ENCODE results near the gene PDE4B.

Gene PDE4B

DNA sequence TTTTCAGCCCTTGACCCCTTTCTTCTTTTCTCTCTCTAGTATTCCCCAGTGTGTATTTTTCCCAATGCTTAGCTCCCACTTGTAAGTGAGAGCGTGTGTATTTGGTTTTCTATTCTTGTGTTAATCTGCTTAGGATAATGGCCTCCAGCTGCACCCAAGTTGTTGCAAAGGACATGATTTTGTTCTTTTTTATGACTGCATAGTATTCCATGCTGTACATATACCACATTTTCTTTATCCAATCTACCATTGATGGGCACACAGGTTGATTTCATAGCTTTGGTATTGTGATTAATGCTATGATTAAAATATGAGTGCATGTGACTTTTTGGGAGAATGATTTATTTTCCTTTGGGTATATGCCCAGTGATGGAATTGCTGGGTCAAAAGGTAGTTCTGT, 104.8 kb downstream of the PDE4B start:
- no peak for DNase-seq (ENCODE audit: low spot score)
- TF ChIP-seq CTCF (IDR thresholded peaks at IDR 0.05; ENCODE audit: extremely low read depth, missing control alignments), result no peak

GRCh38 chr1:65904681-65905083, 112.0 kb downstream of the PDE4B start:
- TF ChIP-seq CTCF (IDR thresholded peaks at IDR 0.05; ENCODE audit: extremely low read depth, missing control alignments), result no peak
- DNase-seq (ENCODE audit: low spot score), result no peak

DNA sequence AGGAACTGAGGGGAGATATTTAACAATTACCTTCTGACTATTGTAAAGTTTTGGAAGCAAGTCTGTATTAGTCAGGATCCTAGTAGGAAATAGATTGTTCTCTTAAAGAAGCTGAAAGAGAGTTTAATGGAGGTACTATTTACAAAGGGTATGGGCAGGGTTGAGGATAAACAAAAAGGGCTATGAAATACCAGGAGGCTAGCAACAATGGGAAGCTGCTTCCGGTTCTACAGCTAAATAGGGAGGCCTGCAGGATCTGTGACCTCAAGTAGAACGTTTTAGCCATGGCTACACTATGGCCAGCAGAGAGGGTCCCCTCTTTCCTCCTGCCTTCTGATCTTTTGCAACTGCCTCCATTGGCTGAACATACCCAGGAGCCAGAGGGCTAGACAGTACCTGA, 117.7 kb downstream of the PDE4B start:
- DNase-seq (ENCODE audit: low spot score), result no peak
- TF ChIP-seq CTCF (IDR thresholded peaks at IDR 0.05; ENCODE audit: extremely low read depth, missing control alignments), result no peak

DNA sequence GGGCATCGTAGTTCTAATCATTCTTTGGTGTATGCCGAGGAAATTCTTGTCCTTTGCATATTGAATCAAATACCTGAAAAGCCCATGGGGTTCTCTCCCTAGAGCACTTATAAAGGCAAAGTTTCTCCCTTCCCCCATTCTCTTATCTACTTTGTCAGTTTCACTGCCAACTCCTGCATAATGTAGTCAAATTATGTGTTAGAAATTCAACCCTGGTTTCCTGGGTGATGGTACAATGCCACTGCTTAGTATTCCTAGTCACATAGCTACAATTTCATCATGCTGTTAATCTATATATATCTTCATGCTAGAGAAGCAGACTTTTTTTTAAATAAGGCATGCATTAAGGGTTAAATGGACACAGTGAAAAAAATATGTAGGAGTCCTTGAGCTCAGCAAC, 119.0 kb downstream of the PDE4B start:
- no peak for DNase-seq (ENCODE audit: low spot score)
- no peak for TF ChIP-seq CTCF (IDR thresholded peaks at IDR 0.05; ENCODE audit: extremely low read depth, missing control alignments)

- TF ChIP-seq CTCF (IDR thresholded peaks at IDR 0.05; ENCODE audit: extremely low read depth, missing control alignments), result no peak
- no peak for DNase-seq (ENCODE audit: low spot score)
These were observed 125.9 kb downstream of the PDE4B start for GRCh38 chr1:65918564-65918963.

GRCh38 chr1:65921446-65921845, 128.8 kb downstream of the PDE4B start:
- no peak for TF ChIP-seq CTCF (IDR thresholded peaks at IDR 0.05; ENCODE audit: extremely low read depth, missing control alignments)
- no peak for DNase-seq (ENCODE audit: low spot score)

DNA sequence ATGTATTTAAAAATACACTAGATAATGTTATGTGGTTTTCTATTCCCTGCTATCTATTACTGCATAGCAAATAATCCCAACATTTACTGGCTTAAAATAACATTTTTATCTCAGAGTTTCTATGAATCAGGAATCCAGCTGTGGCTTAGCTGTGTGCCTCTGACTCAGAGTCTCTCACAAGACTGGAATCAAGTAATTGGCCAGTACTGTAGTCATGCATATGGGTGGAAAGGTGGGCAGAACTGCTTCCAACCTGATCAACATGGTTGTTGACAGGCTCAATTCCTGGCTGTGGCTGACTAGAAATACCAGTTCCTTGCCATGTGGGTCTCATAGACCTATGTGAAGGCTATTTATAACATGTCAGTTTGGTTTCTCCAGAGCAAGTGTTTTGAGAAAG, 131.8 kb downstream of the PDE4B start:
- TF ChIP-seq CTCF (IDR thresholded peaks at IDR 0.05; ENCODE audit: extremely low read depth, missing control alignments), result no peak
- DNase-seq (ENCODE audit: low spot score), result no peak

Data from GM20000 (cell line).